Nephron progenitor cell (in vitro differentiated cells): Measurements from ENCODE around the gene HIGD2A.

ENCODE experiments used
- DNase-seq: peaks from one replicate; pipeline ENCODE4 v3.0.0; 2021
- H3K27ac Mint-ChIP-seq: 2 replicates; pipeline ENCODE4 v1.8.0; 2021; ENCODE audit warnings: mild to moderate bottlenecking, moderate library complexity, mixed read lengths
- H3K27me3 Mint-ChIP-seq: 2 replicates; pipeline ENCODE4 v1.8.0; 2021; ENCODE audit warnings: mild to moderate bottlenecking, low read depth, mixed read lengths; ENCODE audit not compliant: poor library complexity
- H3K36me3 Mint-ChIP-seq: 2 replicates; pipeline ENCODE4 v1.8.0; 2021; ENCODE audit warnings: low read depth, mixed read lengths
- H3K4me1 Mint-ChIP-seq: 2 replicates; pipeline ENCODE4 v1.8.0; 2021; ENCODE audit warnings: mixed read lengths
- H3K4me3 Mint-ChIP-seq: 2 replicates; pipeline ENCODE4 v1.8.0; 2021; ENCODE audit warnings: mild to moderate bottlenecking, moderate library complexity, mixed read lengths
- H3K9me3 Mint-ChIP-seq: 2 replicates; pipeline ENCODE4 v1.8.0; 2021; ENCODE audit warnings: mild to moderate bottlenecking, moderate library complexity, mixed read lengths
- TF ChIP-seq, protein P1 (sequence below): fragments of 200-600 bp; sonication (generic); IDR thresholded peaks from 2 replicates; pipeline ENCODE4 v1.5.0; 2021; ENCODE audit warnings: antibody characterized with exemption

Gene HIGD2A, protein sequence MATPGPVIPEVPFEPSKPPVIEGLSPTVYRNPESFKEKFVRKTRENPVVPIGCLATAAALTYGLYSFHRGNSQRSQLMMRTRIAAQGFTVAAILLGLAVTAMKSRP

DNA sequence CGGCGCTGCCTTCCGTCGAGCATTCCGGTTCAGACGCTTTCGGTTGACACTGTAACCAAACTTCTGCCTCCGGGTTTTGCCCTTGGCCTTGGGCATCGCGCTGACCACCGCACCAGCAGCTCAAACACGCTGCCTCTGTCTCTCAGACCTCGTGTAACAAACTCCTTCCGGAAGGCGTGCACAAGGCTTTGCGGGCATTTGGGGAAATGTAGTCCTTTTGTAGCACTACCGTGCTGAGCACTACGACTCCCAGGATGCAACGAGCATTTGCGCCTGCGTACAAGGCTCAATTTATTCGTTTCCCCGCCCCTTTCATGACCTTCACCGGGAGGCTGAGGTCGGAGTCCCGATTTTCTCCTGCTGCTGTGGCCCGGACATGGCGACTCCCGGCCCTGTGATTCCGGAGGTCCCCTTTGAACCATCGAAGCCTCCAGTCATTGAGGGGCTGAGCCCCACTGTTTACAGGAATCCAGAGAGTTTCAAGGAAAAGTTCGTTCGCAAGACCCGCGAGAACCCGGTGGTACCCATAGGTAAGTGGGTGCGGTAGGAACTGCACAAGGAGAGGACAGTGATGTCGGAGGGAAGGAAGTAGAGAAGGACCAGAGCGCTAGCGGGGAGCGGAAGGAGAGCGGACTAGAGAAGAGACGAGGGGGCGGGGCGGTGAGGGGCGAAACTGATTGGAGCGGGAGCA lies at the start of gene HIGD2A, which contains the start of gene NOP16:
Gene HIGD2A (plus strand): TSS at position 308 of the 691 bp plus-strand sequence. CDS start 69 bp downstream, at position 377.
Gene NOP16 (minus strand): TSS at position 155 of the 691 bp plus-strand sequence. CDS start 59 bp downstream, at position 96.
- Mint-ChIP-seq H3K4me1 (peaks cover 30% of the 10 kb centered on the region), H3K4me3 (peak within 1 kb of the TSS; percentile 100), H3K27me3 (no peaks in the 10 kb centered on the region), H3K27ac (peak within 1 kb of the TSS; percentile 100), H3K36me3 (peaks cover 31% of the 10 kb centered on the region), H3K9me3 (no peaks in the 10 kb centered on the region)
- TF ChIP-seq, protein P1, sequence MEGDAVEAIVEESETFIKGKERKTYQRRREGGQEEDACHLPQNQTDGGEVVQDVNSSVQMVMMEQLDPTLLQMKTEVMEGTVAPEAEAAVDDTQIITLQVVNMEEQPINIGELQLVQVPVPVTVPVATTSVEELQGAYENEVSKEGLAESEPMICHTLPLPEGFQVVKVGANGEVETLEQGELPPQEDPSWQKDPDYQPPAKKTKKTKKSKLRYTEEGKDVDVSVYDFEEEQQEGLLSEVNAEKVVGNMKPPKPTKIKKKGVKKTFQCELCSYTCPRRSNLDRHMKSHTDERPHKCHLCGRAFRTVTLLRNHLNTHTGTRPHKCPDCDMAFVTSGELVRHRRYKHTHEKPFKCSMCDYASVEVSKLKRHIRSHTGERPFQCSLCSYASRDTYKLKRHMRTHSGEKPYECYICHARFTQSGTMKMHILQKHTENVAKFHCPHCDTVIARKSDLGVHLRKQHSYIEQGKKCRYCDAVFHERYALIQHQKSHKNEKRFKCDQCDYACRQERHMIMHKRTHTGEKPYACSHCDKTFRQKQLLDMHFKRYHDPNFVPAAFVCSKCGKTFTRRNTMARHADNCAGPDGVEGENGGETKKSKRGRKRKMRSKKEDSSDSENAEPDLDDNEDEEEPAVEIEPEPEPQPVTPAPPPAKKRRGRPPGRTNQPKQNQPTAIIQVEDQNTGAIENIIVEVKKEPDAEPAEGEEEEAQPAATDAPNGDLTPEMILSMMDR: no peak
- DNase-seq: peak; percentile 99

DNA sequence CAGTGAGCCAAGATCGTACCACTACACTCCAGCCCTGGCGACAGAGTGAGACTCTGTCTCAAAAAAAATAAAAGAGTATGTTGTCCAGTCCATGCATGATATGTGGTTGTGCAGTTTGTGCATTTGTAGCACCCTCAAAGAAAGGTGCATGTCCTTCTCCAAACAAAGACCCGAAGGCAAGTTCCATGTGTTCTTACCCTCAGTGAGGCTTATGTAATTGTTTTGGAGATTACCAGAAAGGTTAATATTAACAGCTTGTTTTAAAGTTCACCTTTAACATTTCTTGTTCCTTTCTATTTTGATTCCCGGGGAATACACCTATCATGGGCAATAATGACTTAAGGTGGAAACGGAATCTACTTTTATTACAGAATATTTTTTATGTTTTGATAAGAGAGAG lies 49.2 kb upstream of the HIGD2A start:
- H3K27ac Mint-ChIP-seq: no peak overlapping the region
- no peak for DNase-seq
- TF ChIP-seq, protein P1: no peak
- H3K4me3 Mint-ChIP-seq: no peak overlapping the region
- no peaks in the 10 kb centered on the region for H3K27me3 Mint-ChIP-seq
- H3K36me3 Mint-ChIP-seq: peaks cover 72% of the 10 kb centered on the region
- H3K9me3 Mint-ChIP-seq: peaks cover 3% of the 10 kb centered on the region
- H3K4me1 Mint-ChIP-seq: no peaks in the 10 kb centered on the region

DNA sequence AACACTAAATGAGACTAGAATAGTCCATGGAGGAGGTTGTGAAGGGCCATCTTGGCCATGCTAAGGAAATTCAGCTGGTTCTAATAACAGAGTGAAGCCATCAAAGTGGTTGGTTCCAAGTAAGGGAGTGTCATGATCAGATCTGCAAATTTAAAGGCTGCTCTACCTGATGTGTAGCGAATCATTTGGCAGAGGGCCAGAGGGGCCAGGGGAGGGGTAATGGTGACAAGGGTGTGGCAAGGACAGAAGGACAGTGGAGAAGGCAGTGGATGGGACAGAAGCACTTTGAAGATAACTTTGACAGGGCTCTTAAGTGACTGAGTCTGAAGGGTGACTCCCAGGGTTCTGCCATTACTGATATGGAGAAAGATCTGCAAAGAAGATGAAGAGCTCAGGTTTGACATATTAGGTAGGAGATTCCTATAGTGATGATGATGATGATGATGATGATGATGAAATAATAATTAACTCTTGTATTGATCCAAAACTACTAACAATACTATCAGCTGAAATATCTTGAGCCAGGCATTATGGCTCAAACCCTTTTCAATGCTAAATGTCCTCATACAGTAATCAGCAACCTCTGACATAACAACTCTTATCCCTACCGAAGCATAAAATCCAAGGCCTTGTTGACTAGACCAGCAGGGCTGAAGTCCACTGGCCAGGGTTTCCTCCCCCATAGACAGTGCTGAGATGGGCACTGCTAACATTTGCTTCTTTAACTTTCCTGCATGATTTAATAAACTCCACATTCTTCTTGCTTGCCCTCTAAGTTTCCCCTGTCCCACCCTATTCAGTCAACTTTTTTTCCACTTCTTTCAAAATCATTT lies 47.0 kb upstream of the HIGD2A start:
- no peaks in the 10 kb centered on the region for H3K4me1 Mint-ChIP-seq
- H3K36me3 Mint-ChIP-seq: peaks cover 72% of the 10 kb centered on the region
- H3K9me3 Mint-ChIP-seq: no peaks in the 10 kb centered on the region
- no peak for DNase-seq
- no peak overlapping the region for H3K4me3 Mint-ChIP-seq
- TF ChIP-seq, protein P1: no peak
- H3K27ac Mint-ChIP-seq: peak overlapping the region; percentile 10
- H3K27me3 Mint-ChIP-seq: no peaks in the 10 kb centered on the region

DNA sequence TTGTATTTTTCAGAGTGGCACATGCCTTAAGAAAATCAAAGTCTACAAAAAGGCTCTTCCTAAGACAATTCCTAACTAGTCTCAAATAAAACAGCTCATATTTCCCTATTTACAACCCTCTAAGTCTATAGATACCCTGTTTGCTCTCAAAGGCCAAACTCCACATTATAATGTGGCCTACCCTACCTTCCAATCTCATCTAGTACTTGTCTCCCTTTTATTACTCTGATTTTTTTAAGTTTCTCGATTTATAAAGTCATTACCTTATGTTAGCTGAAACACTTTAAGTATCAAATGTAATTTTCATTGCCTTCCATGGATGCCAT lies 46.4 kb upstream of the HIGD2A start:
- TF ChIP-seq, protein P1: no peak
- no peak overlapping the region for H3K4me3 Mint-ChIP-seq
- H3K9me3 Mint-ChIP-seq: no peaks in the 10 kb centered on the region
- peaks cover 69% of the 10 kb centered on the region for H3K36me3 Mint-ChIP-seq
- no peaks in the 10 kb centered on the region for H3K4me1 Mint-ChIP-seq
- H3K27ac Mint-ChIP-seq: peak overlapping the region; percentile 10
- H3K27me3 Mint-ChIP-seq: no peaks in the 10 kb centered on the region
- no peak for DNase-seq

DNA sequence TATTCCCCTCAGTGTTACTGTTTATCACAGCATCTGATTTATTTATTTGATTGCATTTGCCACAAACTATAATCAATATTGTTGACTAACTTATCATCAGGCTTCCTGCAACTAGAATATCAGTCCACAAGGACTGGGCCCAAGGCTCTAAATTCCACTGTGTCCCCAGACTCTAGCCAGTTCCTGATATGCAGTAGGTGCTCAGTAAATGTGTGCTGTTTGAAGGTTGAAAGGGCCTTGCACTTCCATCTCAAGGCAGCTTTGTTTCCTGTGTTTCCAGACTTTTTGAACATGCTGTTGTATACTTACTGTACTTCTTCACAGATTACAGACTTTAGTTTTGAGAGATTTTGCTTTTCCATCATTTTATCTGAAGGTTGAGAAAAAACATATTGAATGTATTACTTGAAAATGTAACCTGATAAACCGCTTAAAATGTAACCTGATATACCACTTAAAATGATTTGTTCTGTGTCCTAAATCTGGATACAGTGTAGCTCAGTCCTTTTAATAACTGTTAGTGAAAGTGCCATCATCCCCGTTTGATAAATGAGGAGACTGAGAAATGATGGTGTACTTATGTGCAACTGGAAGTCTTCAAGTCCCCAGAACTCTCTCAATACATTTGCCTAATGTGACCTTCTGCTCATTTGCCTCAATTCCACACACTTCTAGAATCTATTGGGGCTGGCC lies 45.6 kb upstream of the HIGD2A start:
- TF ChIP-seq, protein P1: no peak
- no peaks in the 10 kb centered on the region for H3K9me3 Mint-ChIP-seq
- DNase-seq: no peak
- H3K4me1 Mint-ChIP-seq: no peaks in the 10 kb centered on the region
- no peak overlapping the region for H3K4me3 Mint-ChIP-seq
- no peak overlapping the region for H3K27ac Mint-ChIP-seq
- no peaks in the 10 kb centered on the region for H3K27me3 Mint-ChIP-seq
- H3K36me3 Mint-ChIP-seq: peaks cover 72% of the 10 kb centered on the region
